NCI-H128 (cell line): ENCODE data around the gene DUT.
A peak's percentile ranks its signal among the peaks of the same experiment; 100 is the strongest.
"Not testable (repeated sequence)": the region's sequence is repeated elsewhere in the genome, so short reads cannot be mapped to it uniquely, and the experiment has no call there.

Experiments
- DNase-seq: peaks from one replicate; lab custom pipeline; 2025; ENCODE audit not compliant: unreplicated experiment; lab: John Stamatoyannopoulos, UW

Gene DUT

DNA sequence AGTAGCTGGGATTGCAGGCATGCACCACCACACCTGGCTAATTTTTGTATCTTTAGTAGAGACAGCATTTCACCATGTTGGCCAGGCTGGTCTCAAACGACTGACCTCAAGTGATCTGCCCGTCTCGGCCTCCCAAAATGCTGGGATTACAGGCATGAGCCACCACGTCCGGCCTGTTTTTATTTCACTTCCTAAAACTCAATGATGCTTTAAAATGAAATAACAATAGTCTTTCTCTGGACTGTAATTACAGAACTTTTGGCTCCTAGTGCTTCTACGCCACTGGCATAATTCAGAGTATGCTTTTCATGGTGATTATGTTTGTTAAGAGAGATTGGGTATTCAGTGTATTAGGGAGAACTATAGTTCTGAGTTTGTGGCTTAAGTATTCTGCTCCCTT lies 5.0 kb upstream of the DUT start:
- DNase-seq: not testable (repeated sequence)

DNA sequence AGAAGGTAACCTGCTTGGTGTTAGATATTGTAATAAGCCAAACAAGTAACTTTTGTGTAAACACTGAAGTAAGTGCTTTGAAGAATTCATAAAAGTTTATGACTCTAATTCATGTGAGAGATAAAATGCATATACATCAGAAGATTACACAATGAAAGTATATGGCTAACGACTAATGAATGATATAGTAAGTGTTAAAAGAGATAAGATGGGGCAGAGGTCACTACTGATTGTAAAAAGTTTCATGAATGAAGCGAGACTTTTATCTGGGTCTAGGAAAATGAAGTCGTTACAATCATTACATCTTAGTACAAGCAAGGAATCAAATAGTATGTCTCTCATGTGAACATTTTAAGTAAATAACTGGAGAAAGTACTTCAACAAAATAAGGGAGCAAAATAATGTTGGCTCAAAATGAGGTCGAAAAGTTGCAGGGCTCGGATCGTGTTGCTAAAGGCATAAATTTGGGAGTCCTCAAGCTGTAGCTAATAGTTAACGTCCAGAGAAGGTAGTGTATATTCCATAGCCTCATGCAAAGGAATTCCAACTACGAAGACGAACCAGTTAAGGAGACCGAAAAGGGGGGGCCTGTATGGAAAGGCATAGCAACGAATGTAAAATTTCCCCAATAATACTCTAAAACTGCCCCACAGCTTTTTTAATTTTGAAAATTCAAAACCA lies 984 bp upstream of the DUT start:
- DNase-seq: no peak

DNA sequence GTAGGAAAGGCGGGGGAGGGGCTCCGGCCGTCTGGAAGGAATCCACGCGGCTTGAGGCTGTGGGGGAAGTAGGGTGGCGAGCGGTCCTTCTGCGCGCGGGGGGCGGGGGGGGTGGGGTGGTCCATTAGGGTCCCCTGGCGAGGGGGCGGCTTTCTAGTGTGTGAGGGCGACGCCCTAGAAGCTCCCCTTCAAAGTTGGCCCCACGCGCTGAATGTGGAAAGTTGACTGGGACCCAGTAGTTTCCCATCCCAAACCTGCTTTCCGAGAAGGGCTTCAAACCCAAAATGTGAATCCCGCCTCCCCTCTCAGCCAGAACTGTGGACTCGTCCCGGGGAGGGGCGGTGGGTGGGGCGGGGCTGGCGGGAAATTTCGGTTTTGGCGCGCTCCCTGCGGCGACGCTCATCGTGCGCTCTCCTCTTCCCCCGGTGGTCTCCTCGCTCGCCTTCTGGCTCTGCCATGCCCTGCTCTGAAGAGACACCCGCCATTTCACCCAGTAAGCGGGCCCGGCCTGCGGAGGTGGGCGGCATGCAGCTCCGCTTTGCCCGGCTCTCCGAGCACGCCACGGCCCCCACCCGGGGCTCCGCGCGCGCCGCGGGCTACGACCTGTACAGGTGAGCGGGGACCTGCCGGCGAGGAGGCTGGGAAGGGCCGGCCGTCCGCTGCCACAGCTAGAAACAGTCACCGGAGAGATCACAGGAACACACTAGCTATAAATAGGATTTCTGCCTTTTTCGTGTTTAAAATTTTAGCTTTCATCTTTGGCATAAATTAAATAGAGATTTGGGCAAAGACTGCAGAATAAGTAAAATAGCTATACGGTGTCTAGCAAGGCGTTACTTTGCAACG lies 790 bp downstream of the DUT start:
- DNase-seq: peak; percentile 10

GRCh38 chr15:48332642-48333034 lies 1.4 kb downstream of the DUT start:
- no peak for DNase-seq

DNA sequence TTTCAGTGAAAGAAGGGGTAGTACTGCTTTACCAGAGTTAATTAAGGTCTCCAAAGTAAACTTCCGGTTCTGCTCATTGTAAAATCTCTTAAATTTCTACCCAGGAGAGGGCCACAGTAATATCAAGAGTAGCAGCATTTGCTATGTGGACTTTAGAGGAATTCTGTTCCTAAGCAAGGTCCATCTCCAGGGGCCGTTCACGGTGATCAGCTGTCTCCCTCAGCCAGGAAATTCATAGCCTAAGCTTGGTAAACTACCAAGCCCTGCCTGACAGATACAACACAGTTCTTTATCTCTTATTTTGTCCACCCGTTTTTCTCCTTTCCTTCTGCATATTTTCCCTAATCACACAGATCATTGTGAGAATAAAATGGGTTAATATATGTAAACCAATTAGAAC lies 2.3 kb downstream of the DUT start:
- no peak for DNase-seq

GRCh38 chr15:48334260-48334659 lies 3.0 kb downstream of the DUT start:
- no peak for DNase-seq

DNA sequence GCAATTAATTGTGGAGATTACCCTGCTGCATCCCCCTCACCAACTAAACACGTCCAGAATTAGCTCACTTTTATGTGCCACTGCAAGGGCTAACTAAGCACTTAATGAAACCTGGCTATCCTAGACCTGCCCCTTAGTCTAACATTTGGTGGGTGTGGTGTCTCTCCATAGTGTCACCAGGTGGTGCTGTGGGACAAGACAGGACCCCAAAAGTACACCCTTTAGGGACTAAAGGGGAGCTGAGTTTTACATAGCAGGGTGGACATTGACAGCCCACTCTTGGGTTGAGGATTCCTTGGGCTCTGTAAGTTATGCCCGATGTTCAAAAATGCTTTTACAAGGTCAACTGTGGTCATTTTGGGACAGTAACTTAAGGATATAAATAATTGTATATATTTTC lies 5.7 kb downstream of the DUT start:
- DNase-seq: no peak

- DNase-seq: no peak
Observed at GRCh38 chr15:48337607-48338006, 6.4 kb downstream of the DUT start.

- DNase-seq: no peak
Observed at GRCh38 chr15:48340111-48340510, 8.9 kb downstream of the DUT start.

- no peak for DNase-seq
Observed at GRCh38 chr15:48343865-48344264, 12.6 kb downstream of the DUT start.

- DNase-seq: no peak
Observed at GRCh38 chr15:48345516-48345915, 14.3 kb downstream of the DUT start.

GRCh38 chr15:48352474-48353072 lies 21.3 kb downstream of the DUT start:
- peak; percentile 34 for DNase-seq

GRCh38 chr15:48354694-48355303 lies 23.6 kb downstream of the DUT start:
- DNase-seq: no peak

GRCh38 chr15:48355377-48355776 lies 24.1 kb downstream of the DUT start:
- DNase-seq: no peak

DNA sequence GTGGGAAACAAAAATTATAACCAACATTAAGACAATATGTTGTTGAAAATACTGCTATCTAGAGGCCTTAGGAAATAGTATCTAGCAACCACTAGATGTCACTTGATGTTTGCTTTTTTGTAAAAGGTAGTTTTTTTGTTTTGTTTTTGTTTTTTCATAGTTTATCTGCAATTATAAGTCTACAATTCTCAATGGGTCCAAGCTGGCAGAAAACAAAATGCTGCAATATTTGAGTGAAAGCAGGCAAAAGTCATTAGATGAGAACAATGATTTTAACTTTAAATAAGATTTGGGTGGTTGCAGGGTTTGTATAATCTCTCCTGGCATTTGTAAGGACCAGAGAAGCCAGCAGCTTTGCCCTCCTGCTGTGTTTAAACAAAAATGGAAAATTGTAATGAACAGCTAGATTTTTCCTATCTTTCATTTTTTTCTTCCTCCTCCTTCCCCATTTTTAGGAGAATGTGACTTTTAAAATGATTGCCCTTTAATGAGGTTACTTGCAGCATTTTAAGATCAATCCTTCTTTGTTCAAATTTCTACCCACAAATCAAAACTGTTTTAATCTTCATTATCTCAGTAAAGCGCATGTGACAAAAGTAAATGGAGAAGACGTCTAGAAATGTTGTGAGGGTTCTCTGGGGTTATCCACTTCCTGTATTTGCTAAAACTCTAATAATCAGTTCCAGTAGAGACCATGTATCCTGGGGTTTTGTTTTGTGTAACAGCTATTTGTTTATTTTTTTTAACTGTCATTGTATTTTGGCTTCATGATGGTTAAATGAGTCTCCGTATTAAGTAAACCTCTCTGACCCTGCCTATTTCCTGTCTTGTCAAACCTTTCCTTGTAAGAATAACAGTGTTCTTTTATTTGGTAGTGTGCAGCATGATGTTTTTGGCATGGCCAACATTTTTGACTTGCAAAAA lies 27.3 kb downstream of the DUT start:
- DNase-seq: no peak

DNA sequence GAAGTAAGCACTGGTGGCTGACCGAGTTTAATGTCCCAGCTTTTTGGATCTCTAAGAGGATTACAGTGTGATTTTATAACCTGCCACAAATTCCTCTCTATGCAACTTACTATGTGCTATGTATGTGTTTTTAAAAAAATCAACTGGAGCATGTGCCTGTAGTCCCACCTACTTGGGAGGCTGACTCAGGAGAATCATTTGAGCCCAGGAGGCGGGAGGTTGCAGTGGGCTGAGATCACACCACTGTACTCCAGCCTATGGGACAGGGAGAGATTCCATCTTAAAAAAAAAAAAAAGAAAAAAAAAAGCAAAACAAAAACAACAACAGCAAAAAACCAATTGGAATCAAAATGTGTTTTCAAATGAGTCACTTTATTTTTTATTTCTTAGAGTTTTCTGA lies 29.6 kb downstream of the DUT start:
- no peak for DNase-seq

GRCh38 chr15:48361685-48362084 lies 30.5 kb downstream of the DUT start:
- no peak for DNase-seq

GRCh38 chr15:48363474-48363873 lies 32.2 kb downstream of the DUT start:
- no peak for DNase-seq

GRCh38 chr15:48365575-48365974 lies 34.3 kb downstream of the DUT start:
- no peak for DNase-seq

DNA sequence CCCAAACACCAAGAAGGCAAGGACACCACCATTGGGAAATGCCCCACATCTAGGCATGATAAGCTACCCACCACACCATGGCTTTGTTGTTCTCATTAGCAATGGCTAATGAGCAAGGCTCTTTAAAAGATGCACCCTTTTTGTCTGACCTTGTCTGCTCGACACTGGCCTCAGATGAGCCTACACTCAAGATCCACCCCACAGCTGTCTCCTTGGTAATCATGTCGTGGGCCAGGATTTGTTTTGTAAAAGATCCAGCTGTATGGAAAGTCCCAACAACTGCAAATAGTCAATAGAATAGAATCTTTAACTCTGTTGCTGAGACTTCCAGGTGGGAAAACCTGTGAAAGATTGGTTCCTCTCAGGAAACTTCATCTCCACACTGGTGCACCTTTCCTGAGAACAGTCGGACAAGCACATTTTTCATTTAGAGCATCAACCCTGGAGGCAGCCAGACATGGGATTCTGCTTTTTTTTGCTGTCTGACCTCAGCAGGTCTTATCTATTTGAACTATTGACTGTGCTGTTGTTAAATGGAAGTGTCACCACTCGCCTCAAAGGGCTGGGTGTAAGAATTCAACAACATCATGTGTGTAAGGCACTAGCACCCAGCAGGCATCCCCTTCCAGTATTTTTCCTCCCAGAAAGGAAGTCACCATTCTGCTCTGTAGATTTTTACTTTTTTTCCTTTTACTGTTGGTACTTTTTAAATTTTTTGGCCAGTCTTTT lies 35.5 kb downstream of the DUT start:
- DNase-seq: no peak
